HepG2 (cell line): ENCODE results near the gene ZNF618. TPM values are rescaled to one million over a fixed set of nuclear protein-coding genes. Genes with fewer than 3 reads are reported as not detected.

Experiments used
- GATA4 ChIP-seq: sonication (generic); IDR thresholded peaks from 2 replicates; pipeline ENCODE4 v1.6.1; 2016; ENCODE audit warnings: antibody characterized with exemption, low read depth, borderline replicate concordance
- KLF12 ChIP-seq: sonication (generic); formaldehyde crosslinking; IDR thresholded peaks from 2 replicates; pipeline ENCODE4 v1.4.0; 2020; ENCODE audit warnings: missing genetic modification reagents, borderline replicate concordance
- POLR2AphosphoS5 ChIP-seq: IDR thresholded peaks from 2 replicates; pipeline ENCODE4 v1.6.1; 2012; ENCODE audit warnings: low read depth, low read length
- RBM39 ChIP-seq: fragments of 200-400 bp; formaldehyde crosslinking; IDR thresholded peaks from one replicate; pipeline ENCODE4 v1.6.1; 2018; ENCODE audit warnings: antibody characterized with exemption, mild to moderate bottlenecking, low read depth, low read length; ENCODE audit not compliant: poor library complexity, severe bottlenecking
- ZC3H4 ChIP-seq: sonication (generic); formaldehyde crosslinking; IDR thresholded peaks from 2 replicates; pipeline ENCODE4 v1.4.0; 2020; ENCODE audit warnings: missing genetic modification reagents, borderline replicate concordance
- ZNF343 ChIP-seq: sonication (generic); formaldehyde crosslinking; IDR thresholded peaks from 2 replicates; pipeline ENCODE4 v1.4.0; 2020; ENCODE audit warnings: mild to moderate bottlenecking, missing genetic modification reagents
- ZNF446 ChIP-seq: sonication (generic); formaldehyde crosslinking; IDR thresholded peaks from 2 replicates; pipeline ENCODE4 v1.5.0; 2020; ENCODE audit warnings: mild to moderate bottlenecking, missing genetic modification reagents
- ZNF468 ChIP-seq: sonication (generic); formaldehyde crosslinking; IDR thresholded peaks from 2 replicates; pipeline ENCODE4 v1.8.0; 2022; ENCODE audit warnings: mild to moderate bottlenecking, moderate library complexity, missing genetic modification reagents
- ZNF563 ChIP-seq: sonication (generic); formaldehyde crosslinking; IDR thresholded peaks from 2 replicates; pipeline ENCODE4 v1.8.0; 2022; ENCODE audit warnings: mild to moderate bottlenecking, moderate library complexity, missing genetic modification reagents
- polyA plus RNA-seq, 8 experiments: library from polyadenylated mRNA; depleted of rRNA in 3 of 8; stranded (reverse) in 7 of 8; unstranded in 1 of 8; fragments of >200 nt; fragmentation: Illumina TruSeq in 4 of 8; extraction: Trizol in 4 of 8; gene quantifications; 2 replicates each; pipeline versions ENCODE4 v1.2.1 to v1.2.3, GENCODE V29; 2011 to 2016; ENCODE audit warnings: low read depth in 4 of 8, missing spikeins in 1 of 8, mixed read lengths in 1 of 8; ENCODE audit not compliant: insufficient read depth in 1 of 8
- total RNA-seq, 5 experiments: library from RNA; depleted of rRNA; stranded (reverse); fragments of >200 nt; fragmentation: Illumina TruSeq; extraction: Trizol; gene quantifications; 2 replicates each; pipeline ENCODE4 v1.2.3, GENCODE V29; 2016; ENCODE audit warnings: low read depth in 1 of 5
- TF ChIP-seq, protein P1 (sequence below): sonication (generic); formaldehyde crosslinking; IDR thresholded peaks from 2 replicates; pipeline ENCODE4 v1.4.0; 2020; ENCODE audit warnings: missing genetic modification reagents
- TF ChIP-seq, protein P2 (sequence below): sonication (generic); formaldehyde crosslinking; IDR thresholded peaks from 2 replicates; pipeline ENCODE4 v1.4.0; 2020; ENCODE audit warnings: missing genetic modification reagents
- TF ChIP-seq, protein P3 (sequence below): sonication (generic); formaldehyde crosslinking; IDR thresholded peaks from 2 replicates; pipeline ENCODE4 v1.4.0; 2020; ENCODE audit warnings: mild to moderate bottlenecking, missing genetic modification reagents
- TF ChIP-seq, protein P4 (sequence below): sonication (generic); formaldehyde crosslinking; IDR thresholded peaks from 2 replicates; pipeline ENCODE4 v1.4.0; 2020; ENCODE audit warnings: missing genetic modification reagents
- TF ChIP-seq, protein P5 (sequence below): sonication (generic); formaldehyde crosslinking; IDR thresholded peaks from 2 replicates; pipeline ENCODE4 v1.8.1; 2023; ENCODE audit warnings: mild to moderate bottlenecking, inconsistent platforms, moderate library complexity, missing genetic modification reagents, borderline replicate concordance
- TF ChIP-seq, protein P6 (sequence below): sonication (generic); formaldehyde crosslinking; IDR thresholded peaks from 2 replicates; pipeline ENCODE4 v1.5.1; 2020; ENCODE audit warnings: missing genetic modification reagents, mild to moderate bottlenecking, borderline replicate concordance

Gene ZNF618
- total and polyA plus RNA-seq, 2 of the 13 experiments (the other 11 are each of a cell fraction or from before 2014, with no cell fraction given) = 0.07 TPM

DNA sequence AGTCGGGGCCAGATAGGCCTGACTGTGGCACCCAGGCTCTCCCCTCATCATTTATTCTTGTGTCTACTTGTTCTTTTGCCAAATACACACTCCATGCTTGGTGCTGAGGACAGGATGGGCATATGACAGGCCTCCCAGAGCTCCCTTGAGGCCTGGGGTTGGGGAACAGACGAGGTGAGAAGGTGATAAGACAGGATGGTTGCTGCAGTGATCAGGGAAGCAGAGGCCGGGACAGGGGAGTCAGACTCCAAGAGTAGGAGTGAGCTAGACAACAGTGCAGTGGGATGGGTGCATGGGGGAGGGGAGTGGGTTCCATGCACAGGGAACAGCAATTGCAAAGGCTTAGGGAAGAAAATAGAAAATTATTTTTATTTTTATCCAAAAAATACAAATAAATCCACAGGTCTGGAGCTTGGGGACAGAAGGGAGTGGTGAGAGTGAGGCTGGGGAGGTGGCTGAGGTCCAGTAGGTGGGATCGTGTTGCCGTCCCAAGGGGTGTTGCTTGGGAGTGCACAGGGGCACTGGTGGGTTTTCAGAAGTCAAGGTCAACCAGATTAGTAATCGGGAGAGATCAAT is 205.4 kb downstream of the ZNF618 start (continued):
- TF ChIP-seq, protein P1, sequence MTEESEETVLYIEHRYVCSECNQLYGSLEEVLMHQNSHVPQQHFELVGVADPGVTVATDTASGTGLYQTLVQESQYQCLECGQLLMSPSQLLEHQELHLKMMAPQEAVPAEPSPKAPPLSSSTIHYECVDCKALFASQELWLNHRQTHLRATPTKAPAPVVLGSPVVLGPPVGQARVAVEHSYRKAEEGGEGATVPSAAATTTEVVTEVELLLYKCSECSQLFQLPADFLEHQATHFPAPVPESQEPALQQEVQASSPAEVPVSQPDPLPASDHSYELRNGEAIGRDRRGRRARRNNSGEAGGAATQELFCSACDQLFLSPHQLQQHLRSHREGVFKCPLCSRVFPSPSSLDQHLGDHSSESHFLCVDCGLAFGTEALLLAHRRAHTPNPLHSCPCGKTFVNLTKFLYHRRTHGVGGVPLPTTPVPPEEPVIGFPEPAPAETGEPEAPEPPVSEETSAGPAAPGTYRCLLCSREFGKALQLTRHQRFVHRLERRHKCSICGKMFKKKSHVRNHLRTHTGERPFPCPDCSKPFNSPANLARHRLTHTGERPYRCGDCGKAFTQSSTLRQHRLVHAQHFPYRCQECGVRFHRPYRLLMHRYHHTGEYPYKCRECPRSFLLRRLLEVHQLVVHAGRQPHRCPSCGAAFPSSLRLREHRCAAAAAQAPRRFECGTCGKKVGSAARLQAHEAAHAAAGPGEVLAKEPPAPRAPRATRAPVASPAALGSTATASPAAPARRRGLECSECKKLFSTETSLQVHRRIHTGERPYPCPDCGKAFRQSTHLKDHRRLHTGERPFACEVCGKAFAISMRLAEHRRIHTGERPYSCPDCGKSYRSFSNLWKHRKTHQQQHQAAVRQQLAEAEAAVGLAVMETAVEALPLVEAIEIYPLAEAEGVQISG (CRISPR knock-in tag) = no peak
- TF ChIP-seq RBM39 = peak; percentile 18
- TF ChIP-seq ZNF468 (CRISPR knock-in tag) = 0 out of 2 replicates have a peak, but pooled peaks have one; percentile 41
- TF ChIP-seq KLF12 = no peak
- TF ChIP-seq, protein P2, sequence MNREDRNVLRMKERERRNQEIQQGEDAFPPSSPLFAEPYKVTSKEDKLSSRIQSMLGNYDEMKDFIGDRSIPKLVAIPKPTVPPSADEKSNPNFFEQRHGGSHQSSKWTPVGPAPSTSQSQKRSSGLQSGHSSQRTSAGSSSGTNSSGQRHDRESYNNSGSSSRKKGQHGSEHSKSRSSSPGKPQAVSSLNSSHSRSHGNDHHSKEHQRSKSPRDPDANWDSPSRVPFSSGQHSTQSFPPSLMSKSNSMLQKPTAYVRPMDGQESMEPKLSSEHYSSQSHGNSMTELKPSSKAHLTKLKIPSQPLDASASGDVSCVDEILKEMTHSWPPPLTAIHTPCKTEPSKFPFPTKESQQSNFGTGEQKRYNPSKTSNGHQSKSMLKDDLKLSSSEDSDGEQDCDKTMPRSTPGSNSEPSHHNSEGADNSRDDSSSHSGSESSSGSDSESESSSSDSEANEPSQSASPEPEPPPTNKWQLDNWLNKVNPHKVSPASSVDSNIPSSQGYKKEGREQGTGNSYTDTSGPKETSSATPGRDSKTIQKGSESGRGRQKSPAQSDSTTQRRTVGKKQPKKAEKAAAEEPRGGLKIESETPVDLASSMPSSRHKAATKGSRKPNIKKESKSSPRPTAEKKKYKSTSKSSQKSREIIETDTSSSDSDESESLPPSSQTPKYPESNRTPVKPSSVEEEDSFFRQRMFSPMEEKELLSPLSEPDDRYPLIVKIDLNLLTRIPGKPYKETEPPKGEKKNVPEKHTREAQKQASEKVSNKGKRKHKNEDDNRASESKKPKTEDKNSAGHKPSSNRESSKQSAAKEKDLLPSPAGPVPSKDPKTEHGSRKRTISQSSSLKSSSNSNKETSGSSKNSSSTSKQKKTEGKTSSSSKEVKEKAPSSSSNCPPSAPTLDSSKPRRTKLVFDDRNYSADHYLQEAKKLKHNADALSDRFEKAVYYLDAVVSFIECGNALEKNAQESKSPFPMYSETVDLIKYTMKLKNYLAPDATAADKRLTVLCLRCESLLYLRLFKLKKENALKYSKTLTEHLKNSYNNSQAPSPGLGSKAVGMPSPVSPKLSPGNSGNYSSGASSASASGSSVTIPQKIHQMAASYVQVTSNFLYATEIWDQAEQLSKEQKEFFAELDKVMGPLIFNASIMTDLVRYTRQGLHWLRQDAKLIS (CRISPR knock-in tag) = 0 out of 2 replicates have a peak, but pooled peaks have one; percentile 4
- 0 out of 2 replicates have a peak, but pooled peaks have one; percentile 12 for TF ChIP-seq ZNF446
- no peak for TF ChIP-seq GATA4
- no peak for TF ChIP-seq ZNF343 (CRISPR knock-in tag)
- TF ChIP-seq, protein P3, sequence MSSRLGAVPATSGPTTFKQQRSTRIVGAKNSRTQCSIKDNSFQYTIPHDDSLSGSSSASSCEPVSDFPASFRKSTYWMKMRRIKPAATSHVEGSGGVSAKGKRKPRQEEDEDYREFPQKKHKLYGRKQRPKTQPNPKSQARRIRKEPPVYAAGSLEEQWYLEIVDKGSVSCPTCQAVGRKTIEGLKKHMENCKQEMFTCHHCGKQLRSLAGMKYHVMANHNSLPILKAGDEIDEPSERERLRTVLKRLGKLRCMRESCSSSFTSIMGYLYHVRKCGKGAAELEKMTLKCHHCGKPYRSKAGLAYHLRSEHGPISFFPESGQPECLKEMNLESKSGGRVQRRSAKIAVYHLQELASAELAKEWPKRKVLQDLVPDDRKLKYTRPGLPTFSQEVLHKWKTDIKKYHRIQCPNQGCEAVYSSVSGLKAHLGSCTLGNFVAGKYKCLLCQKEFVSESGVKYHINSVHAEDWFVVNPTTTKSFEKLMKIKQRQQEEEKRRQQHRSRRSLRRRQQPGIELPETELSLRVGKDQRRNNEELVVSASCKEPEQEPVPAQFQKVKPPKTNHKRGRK (CRISPR knock-in tag) = no peak
- TF ChIP-seq, protein P4, sequence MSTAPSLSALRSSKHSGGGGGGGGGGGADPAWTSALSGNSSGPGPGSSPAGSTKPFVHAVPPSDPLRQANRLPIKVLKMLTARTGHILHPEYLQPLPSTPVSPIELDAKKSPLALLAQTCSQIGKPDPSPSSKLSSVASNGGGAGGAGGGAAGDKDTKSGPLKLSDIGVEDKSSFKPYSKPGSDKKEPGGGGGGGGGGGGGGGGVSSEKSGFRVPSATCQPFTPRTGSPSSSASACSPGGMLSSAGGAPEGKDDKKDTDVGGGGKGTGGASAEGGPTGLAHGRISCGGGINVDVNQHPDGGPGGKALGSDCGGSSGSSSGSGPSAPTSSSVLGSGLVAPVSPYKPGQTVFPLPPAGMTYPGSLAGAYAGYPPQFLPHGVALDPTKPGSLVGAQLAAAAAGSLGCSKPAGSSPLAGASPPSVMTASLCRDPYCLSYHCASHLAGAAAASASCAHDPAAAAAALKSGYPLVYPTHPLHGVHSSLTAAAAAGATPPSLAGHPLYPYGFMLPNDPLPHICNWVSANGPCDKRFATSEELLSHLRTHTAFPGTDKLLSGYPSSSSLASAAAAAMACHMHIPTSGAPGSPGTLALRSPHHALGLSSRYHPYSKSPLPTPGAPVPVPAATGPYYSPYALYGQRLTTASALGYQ (CRISPR knock-in tag) = 0 out of 2 replicates have a peak, but pooled peaks have one; percentile 42
- TF ChIP-seq, protein P5, sequence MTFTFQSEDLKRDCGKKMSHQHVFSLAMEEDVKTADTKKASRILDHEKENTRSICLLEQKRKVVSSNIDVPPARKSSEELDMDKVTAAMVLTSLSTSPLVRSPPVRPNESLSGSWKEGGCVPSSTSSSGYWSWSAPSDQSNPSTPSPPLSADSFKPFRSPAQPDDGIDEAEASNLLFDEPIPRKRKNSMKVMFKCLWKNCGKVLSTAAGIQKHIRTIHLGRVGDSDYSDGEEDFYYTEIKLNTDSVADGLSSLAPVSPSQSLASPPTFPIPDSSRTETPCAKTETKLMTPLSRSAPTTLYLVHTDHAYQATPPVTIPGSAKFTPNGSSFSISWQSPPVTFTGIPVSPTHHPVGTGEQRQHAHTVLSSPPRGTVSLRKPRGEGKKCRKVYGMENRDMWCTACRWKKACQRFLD (CRISPR knock-in tag) = 0 out of 2 replicates have a peak, but pooled peaks have one; percentile 11
- 0 out of 2 replicates have a peak, but pooled peaks have one; percentile 7 for TF ChIP-seq ZNF563 (CRISPR knock-in tag)
- peak; percentile 83; the same call in 1 of the 2 replicates for TF ChIP-seq ZC3H4 (CRISPR knock-in tag)
- TF ChIP-seq, protein P6, sequence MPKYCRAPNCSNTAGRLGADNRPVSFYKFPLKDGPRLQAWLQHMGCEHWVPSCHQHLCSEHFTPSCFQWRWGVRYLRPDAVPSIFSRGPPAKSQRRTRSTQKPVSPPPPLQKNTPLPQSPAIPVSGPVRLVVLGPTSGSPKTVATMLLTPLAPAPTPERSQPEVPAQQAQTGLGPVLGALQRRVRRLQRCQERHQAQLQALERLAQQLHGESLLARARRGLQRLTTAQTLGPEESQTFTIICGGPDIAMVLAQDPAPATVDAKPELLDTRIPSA (CRISPR knock-in tag) = no peak
- TF ChIP-seq POLR2AphosphoS5 = peak; percentile 48; the same call in 1 of the 2 replicates
